HUES6 (cell line): ENCODE results near the gene TULP1.
A peak's percentile ranks its signal among the peaks of the same experiment; 100 is the strongest.

ENCODE experiments used
- H3K27ac ChIP-seq: 2 replicates; pipeline ENCODE4 v1.7.0; 2013; ENCODE audit warnings: low read depth, mild to moderate bottlenecking, low read length, inconsistent platforms
- H3K27me3 ChIP-seq: 2 replicates; pipeline ENCODE4 v1.6.1; 2013; ENCODE audit warnings: low read length; ENCODE audit not compliant: control insufficient read depth, insufficient read depth
- H3K36me3 ChIP-seq: 2 replicates; pipeline ENCODE4 v1.6.1; 2013; ENCODE audit warnings: low read length; ENCODE audit not compliant: control insufficient read depth, insufficient read depth
- H3K4me1 ChIP-seq: 2 replicates; pipeline ENCODE4 v1.6.1; 2013; ENCODE audit warnings: low read length; ENCODE audit not compliant: control insufficient read depth, insufficient read depth
- H3K4me3 ChIP-seq: 2 replicates; pipeline ENCODE4 v1.5.1; 2013; ENCODE audit warnings: low read depth, low read length
- H3K9ac ChIP-seq: one replicate; pipeline ENCODE4 v1.6.1; 2013; ENCODE audit warnings: mild to moderate bottlenecking, low read length
- H3K9me3 ChIP-seq: 2 replicates; pipeline ENCODE4 v1.6.1; 2013; ENCODE audit warnings: low read depth, low read length; ENCODE audit not compliant: control insufficient read depth, insufficient read depth

TULP1 gene

DNA sequence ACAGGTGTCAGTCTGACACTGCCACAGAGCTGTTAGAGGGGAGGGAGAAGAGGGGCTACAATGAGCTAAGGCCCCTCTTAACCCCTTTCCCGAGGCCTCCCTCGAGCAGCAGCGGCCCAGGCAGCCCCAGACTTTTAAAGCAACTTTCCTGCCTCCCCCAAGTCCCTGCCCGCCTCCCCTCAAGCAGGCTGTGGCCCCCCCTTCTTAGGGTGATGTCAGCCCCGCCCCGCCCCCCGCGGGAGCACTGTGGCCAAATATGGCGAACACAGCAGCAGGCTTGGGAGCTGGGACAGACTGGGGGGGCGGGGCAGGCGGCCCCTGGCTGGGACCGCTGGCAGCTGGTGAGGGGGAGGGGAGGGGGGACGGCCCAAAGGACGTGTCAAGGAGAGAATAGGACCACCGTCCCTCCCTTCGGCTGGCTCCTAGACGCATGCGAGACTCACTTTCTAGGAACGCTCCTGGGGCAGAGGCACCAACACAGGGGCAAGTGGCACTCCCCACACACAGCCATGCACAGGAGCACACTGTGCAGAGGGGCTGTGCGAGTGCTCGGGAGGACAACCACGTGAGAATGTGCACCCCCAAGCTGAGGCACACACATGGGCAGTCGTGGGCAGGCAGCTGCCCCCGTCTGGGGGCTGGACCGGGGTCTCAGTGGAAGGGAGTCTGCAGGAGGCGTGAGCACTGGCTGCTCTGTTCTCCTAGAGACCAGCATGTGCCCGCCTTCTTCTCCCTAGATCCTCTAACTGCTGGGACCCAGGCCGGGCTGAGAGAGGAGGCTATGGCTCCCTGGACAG, 22.5 kb downstream of the TULP1 start:
- no peaks in the 10 kb centered on the region for H3K36me3 ChIP-seq
- peak overlapping the region; percentile 88 for H3K9ac ChIP-seq
- H3K27ac ChIP-seq = peak overlapping the region; percentile 92; the same call in 1 of the 2 replicates
- no peaks in the 10 kb centered on the region for H3K9me3 ChIP-seq
- peak overlapping the region; percentile 64 for H3K4me3 ChIP-seq
- no peaks in the 10 kb centered on the region for H3K27me3 ChIP-seq
- H3K4me1 ChIP-seq = peaks cover 90% of the 10 kb centered on the region

DNA sequence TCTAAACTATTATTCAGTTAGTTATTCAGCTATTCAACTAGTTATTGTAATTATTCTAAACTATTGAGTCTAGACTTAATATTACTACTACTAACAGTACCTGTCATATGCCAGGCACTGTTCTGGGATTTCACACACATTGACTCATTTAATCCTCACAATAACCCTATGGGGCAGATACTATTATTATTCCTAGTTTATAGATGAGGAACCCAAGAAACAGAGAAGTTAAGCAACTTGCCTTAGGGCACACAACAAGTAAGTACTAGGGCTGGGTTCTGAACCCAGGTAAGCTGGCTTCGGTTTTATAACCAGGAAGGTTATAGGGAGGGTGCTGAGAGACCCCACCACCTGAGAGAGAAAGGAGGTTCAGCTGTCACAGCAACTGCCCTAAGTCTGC, 23.6 kb downstream of the TULP1 start:
- no peaks in the 10 kb centered on the region for H3K36me3 ChIP-seq
- no peak overlapping the region; the same call in 1 of the 2 replicates for H3K27ac ChIP-seq
- H3K4me1 ChIP-seq = peaks cover 87% of the 10 kb centered on the region
- H3K9me3 ChIP-seq = no peaks in the 10 kb centered on the region
- H3K4me3 ChIP-seq = no peak overlapping the region
- no peaks in the 10 kb centered on the region for H3K27me3 ChIP-seq
- peak overlapping the region; percentile 56 for H3K9ac ChIP-seq

DNA sequence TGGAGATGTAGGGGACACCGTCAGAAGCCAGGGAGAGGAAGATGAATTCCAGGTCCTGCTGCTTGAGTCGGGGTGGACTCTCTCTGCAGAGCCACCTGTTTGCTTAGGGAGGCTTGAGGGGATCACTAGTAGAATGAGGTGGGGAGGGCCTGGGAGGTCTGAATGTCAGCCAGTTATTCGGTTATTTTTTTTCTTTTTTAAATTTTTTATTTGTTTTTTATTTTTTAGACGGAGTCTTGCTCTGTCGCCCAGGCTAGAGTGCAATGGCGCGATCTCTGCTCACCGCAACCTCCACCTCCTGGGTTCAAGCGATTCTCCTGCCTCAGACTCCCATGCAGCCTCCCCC, 24.2 kb downstream of the TULP1 start:
- H3K9ac ChIP-seq = peak overlapping the region; percentile 55
- peaks cover 3% of the 10 kb centered on the region for H3K36me3 ChIP-seq
- no peaks in the 10 kb centered on the region for H3K27me3 ChIP-seq
- peak overlapping the region; percentile 55; the same call in 1 of the 2 replicates for H3K27ac ChIP-seq
- peaks cover 81% of the 10 kb centered on the region for H3K4me1 ChIP-seq
- H3K4me3 ChIP-seq = no peak overlapping the region
- H3K9me3 ChIP-seq = no peaks in the 10 kb centered on the region

DNA sequence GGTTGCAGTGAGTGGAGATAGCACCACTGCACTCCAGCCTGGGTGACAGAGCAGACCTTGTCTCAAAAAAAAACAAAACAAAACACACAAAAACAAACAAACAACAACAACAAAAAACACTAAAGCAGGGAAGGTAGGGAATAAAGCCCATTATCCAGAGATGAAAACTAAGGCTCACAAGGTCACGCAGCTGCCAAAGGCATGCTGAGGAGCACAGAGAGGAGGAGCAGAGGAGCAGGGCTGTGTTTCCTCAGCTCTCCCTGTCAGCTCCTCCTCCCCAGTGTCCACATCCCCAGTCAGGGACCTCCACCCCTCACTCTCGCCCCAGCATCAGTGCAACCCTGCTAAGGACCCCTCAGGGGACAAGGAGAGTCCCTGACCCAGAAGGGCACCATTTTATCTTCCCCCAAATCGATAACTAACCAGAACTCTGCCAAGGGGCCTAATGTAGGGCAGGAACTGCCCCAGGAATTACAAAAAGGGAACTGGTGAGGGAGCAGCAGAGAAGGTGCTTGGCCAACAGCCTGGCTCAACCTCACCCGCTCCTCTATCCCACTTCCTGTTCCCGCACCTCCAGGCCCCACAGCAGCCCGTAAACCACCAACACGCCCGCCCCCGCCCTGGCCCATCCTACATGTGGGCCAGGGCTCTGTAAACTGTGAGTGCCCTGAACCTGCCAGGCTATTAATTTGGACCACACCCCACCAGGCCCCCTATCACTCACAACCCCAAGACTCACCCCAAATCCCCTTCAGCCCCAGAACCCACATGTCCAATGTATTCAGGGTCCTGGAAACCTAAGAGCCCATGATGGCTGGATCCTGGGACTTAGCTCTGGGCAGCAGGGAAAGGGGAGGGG, 24.8 kb downstream of the TULP1 start:
- Histone ChIP-seq H3K27ac (peak overlapping the region; percentile 55; the same call in 1 of the 2 replicates), H3K4me1 (peaks cover 75% of the 10 kb centered on the region), H3K36me3 (peaks cover 9% of the 10 kb centered on the region), H3K9me3 (no peaks in the 10 kb centered on the region), H3K9ac (peak overlapping the region; percentile 55), H3K4me3 (no peak overlapping the region), H3K27me3 (no peaks in the 10 kb centered on the region)

DNA sequence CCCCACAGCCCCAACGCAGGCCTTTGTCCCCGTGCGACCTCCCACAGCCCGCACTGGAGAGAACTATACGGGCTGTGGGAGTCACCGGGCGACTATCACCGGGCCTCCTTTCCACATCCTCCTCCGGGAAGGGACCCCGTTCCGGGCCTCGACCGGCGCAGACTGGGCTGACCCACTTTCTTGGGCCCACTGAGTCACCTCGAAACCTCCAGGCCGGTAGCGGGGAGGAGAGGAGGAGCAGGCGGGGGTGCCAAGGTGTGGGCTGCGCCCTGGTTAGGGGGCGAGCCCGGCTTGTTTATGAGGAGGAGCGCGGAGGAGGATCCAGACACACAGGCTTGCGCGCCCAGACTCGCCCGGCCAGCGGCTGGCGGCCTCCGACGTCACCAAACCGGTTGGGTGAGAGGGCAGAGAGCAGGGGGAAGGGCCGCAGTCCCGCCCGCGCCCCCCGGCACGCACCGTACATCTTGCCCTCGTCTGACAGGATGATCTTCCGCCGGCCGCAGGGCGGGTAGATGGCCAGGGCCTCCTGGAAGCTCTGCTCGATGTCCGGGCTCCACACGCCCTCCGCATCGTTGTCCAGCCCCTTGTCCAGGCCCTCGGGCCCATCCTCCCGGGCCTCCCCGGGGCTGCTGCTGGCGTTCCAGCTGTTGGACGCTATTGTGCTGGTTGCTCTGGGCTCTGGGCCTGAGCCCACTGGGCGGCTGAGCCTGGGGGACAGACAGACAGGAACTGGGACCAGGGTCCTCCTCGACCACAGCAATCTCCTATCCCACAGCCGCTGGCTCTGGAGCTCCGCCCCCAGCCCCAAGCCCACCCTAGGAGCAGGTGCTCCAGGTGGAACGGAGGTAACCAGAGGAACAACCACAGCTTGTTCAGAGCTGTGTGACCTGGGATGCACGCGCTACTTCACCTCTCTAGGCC, 26.4 kb downstream of the TULP1 start:
- H3K4me1 ChIP-seq = peaks cover 59% of the 10 kb centered on the region
- H3K27ac ChIP-seq = peak overlapping the region; percentile 98
- H3K9ac ChIP-seq = peak overlapping the region; percentile 95
- no peaks in the 10 kb centered on the region for H3K9me3 ChIP-seq
- H3K36me3 ChIP-seq = peaks cover 17% of the 10 kb centered on the region
- H3K4me3 ChIP-seq = peak overlapping the region; percentile 41
- H3K27me3 ChIP-seq = no peaks in the 10 kb centered on the region

DNA sequence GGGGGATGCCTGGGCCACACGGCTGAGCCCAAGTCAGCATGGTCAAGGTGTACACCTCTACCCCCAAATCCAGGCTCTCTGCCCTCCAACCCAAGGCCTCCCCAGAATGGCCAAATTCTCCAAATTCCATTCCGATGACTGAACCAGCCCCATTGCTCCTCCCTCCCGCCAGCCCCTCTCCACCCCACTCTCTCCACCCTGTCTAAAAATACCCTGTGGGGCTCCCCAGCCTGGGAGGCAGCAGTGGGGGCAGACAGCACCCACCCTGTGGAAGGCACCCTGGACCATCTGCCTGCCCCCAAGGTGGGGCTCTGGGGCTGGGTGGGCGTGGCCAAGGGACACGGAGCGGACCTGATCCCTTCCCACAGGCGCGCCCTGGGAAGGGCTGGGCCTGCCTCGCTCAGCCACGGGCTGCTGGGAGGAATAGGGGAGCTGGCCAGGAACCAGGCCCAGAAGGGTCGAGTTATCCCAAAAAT, 27.3 kb downstream of the TULP1 start:
- peak overlapping the region; percentile 95 for H3K9ac ChIP-seq
- H3K36me3 ChIP-seq = peaks cover 23% of the 10 kb centered on the region
- peak overlapping the region; percentile 98 for H3K27ac ChIP-seq
- no peaks in the 10 kb centered on the region for H3K9me3 ChIP-seq
- peak overlapping the region; percentile 41 for H3K4me3 ChIP-seq
- H3K27me3 ChIP-seq = no peaks in the 10 kb centered on the region
- peaks cover 51% of the 10 kb centered on the region for H3K4me1 ChIP-seq

DNA sequence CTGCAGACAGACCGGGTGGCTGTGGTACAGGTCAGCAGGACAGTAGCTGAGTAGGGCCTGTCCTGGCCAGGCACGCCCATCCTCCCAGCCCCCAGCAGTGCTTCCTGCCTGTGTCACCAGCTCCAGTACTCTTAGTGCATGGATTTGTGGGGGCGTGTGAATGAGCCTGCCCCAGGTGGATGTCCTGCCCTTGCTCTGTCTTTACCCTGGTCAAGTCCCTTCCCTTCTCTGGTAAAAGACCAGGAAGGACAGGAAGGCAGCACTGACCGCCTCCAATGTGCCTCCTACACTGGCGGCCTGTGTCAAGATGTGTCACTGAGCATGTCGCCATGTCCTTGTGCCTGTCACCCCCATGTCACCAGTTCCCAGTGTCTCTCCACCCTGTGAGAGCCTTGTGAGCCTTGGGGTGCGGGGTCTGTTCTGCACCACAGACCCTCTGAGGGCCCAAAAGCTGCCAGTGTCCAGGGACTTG, 27.7 kb downstream of the TULP1 start:
- peak overlapping the region; percentile 95 for H3K9ac ChIP-seq
- H3K4me3 ChIP-seq = peak overlapping the region; percentile 41
- peaks cover 48% of the 10 kb centered on the region for H3K4me1 ChIP-seq
- H3K27ac ChIP-seq = peak overlapping the region; percentile 98
- no peaks in the 10 kb centered on the region for H3K27me3 ChIP-seq
- H3K9me3 ChIP-seq = no peaks in the 10 kb centered on the region
- peaks cover 25% of the 10 kb centered on the region for H3K36me3 ChIP-seq

DNA sequence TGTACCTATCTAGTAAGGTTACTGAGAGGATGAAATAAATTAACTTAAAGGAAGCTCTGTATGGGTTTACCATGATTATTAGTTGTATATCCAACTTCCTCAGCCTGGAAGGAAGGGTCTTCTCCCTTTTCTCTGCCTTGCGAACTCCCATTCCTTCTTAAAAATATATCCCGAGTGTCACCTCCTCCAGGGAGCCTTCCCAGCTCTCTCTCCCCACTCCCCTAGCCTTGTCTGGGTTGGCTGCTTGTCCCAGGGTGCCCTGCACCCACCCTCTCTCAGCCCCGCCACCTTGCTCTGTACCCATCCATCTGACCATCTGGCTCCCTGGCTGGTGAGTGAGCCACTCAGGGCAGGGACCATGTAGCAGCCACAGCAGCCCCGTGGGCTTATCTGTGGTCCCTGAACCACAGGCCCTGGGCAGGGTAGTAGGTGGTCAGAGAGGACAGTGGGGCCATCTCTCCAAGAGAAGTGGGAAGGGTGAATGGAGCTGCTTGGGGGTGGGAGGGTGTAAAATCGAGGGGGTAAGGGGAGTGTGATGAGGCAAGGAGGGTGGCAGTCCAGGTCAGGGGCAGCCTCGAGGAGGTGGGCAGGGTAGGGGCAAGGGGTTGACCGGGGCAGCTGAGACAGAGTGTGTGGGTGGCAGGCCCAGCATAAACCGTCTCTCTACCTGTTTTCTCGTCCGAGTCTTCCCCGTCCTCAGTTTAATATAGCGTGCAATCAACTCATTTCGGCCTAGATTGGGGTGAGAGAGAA, 28.6 kb downstream of the TULP1 start:
- Histone ChIP-seq H3K9ac (peak overlapping the region; percentile 95), H3K27me3 (no peaks in the 10 kb centered on the region), H3K27ac (peak overlapping the region; percentile 98; the same call in 1 of the 2 replicates), H3K9me3 (no peaks in the 10 kb centered on the region), H3K4me3 (no peak overlapping the region), H3K4me1 (peaks cover 41% of the 10 kb centered on the region), H3K36me3 (peaks cover 32% of the 10 kb centered on the region)

DNA sequence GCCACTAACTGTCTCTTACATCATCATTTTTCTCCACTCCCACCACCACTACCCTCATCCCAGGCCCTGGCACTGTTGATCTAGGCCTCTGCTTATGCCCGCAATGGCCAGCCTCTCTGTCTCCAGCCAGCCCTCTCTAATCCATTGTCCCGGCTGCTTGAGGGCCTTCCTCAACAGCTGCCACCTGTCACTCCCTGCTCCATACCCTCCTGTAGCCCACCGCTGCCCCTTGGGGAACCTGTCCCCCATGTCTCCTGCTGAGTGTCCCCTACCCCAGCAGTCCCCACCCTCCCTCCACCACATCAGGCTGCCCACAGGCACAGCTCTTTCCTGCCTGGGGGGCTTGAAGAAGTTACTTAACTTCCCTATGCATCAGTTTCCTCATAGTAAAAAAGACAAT, 29.2 kb downstream of the TULP1 start:
- H3K9ac ChIP-seq = no peak overlapping the region
- peaks cover 35% of the 10 kb centered on the region for H3K36me3 ChIP-seq
- no peak overlapping the region for H3K27ac ChIP-seq
- no peaks in the 10 kb centered on the region for H3K27me3 ChIP-seq
- no peaks in the 10 kb centered on the region for H3K9me3 ChIP-seq
- no peak overlapping the region for H3K4me3 ChIP-seq
- H3K4me1 ChIP-seq = peaks cover 39% of the 10 kb centered on the region

DNA sequence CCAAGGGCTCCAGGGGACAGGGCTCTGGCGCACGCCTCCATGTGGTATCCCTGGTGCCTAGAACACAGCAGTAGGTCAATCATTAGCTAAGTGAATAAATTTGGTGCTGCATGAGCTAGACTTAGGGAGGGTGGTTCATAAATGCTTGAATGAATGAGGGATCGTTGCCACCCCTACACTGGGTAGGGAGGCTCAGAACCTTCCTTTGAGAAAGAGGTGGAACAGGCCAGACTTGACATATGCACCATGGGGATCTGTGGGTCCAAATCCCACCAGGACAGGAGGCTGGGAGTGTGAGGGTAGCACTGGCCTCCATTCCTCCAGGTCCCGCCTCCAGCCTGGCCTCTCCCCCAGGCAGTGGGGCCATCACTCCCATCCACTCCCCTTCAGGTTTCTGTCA, 29.6 kb downstream of the TULP1 start:
- Histone ChIP-seq H3K9me3 (no peaks in the 10 kb centered on the region), H3K27ac (no peak overlapping the region), H3K4me3 (no peak overlapping the region), H3K9ac (no peak overlapping the region), H3K27me3 (no peaks in the 10 kb centered on the region), H3K4me1 (peaks cover 35% of the 10 kb centered on the region), H3K36me3 (peaks cover 40% of the 10 kb centered on the region)
